GM18861 (cell line): ENCODE results near the gene SLC43A1.
A peak's percentile ranks its signal among the peaks of the same experiment; 100 is the strongest.
"Not testable (repeated sequence)": the region's sequence is repeated elsewhere in the genome, so short reads cannot be mapped to it uniquely, and the experiment has no call there.

ENCODE experiments used
- ATAC-seq: cut with Tn5 transposase; IDR thresholded peaks from one replicate; pipeline ENCODE4 v1.9.1; 2021; ENCODE audit not compliant: unreplicated experiment

Gene SLC43A1

DNA sequence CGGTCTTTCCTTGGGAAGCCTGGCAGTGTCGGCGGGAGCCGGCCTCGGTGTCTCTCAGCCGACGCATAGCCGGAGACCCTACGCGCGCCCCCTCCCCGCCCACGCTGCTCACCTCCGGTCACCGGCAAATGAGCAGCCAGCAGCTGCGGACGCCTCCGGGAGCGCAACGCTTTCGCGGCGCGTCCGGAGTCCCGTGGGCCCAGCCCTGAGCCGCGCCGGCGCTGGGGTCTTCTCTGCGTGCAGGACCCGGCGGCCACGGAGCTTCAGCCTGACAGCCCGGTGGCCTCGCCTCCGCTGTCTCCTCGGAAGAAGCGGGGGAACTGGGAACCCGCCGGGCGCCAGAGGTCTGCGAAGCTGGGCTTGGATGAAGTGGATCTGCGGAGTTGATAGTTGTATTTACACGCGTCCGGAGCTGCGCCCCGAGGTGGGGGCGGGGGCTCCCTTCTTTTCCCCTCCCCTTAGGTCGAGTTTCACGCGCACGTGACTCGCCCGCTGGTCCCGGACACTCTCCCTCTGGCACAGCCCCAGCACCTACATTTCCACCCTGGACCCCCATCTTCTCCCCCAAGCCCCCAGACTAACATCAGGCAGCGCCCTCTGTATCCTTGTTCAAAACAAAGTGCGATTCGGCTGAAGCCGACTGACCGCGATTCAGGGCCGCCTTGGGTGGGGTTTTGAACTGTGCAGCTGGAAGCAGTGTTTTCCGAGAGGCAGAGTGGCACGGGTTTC, at the start of gene SLC43A1:
Gene SLC43A1, minus strand, starts transcription at position 371 of the 729 bp plus-strand sequence. CDS start 1,591 bp downstream, outside the sequence.
- no peak for ATAC-seq

DNA sequence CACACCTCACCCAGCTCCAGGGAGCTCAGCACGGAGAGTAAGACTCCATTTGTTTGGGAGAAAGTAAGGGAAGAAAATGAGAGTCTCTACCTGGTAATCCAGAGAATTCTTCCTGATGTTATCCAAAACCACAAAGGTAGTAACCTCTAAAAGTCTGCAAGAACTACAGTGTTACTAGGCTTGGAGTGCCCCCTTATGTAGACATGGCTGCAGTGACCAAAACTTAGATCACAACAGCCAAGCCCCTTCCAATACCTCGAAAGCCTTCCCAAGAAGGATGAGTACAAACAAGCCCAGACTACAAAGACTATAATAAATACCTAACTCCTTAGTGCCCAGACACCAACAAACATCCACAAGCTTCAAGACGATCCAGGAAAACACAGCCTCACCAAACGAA, 47.1 kb upstream of the SLC43A1 start:
- ATAC-seq, result no peak

DNA sequence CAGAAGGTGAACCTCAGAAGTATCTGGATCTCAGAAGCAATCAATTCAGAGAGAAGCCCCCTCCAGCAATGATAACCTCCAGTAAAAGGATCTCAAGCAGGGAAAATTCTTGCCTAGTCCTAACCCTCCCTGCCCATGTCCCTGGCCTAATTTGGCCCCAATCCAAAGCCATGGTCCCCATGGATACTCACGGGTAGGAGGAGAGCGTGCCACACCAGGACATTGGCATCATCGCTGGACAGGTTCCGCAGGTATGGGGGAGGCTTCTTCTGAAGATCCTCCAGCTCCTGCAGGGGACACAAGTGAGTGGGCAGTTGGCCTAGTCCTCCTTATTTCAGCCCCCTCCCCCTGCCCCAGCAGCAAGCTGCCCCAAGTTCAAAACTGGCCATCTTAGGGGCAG, 44.6 kb upstream of the SLC43A1 start:
- no peak for ATAC-seq

DNA sequence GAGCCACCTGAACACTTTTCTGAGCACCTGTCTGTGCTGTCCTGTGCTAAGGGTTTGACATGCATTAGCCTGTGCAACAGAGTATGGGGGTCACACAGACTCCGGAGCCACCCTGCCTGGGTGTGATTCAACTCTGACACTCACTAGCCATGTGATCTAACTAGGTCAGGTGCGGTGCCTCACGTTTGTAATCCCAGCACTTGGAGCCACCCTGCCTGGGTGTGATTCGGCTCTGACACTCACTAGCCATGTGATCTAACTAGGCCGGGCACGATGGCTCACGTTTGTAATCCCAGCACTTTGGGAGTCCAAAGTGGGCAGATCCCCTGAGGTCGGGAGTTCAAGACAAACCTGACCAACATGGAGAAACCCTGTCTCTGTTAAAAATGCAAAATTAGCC, 40.5 kb upstream of the SLC43A1 start:
- no peak for ATAC-seq

DNA sequence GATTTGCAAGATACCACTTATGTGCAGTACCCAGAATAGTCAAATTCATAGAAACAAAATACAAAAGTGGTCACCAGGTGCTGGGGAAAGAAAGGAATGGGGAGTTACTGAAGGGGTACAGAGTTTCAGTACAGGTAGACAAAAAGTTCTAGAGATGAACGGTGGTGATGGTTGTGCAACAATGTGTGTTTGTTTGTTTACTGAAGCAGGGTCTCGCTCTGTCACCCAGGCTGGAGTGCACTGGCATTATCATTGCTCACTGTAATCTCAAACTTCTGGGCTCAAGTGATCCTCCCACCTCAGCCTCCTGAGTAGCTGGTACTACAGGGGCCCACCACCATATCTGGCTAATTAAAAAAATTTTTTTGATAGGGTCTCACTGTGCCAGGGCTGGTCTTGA, 39.9 kb upstream of the SLC43A1 start:
- no peak for ATAC-seq

DNA sequence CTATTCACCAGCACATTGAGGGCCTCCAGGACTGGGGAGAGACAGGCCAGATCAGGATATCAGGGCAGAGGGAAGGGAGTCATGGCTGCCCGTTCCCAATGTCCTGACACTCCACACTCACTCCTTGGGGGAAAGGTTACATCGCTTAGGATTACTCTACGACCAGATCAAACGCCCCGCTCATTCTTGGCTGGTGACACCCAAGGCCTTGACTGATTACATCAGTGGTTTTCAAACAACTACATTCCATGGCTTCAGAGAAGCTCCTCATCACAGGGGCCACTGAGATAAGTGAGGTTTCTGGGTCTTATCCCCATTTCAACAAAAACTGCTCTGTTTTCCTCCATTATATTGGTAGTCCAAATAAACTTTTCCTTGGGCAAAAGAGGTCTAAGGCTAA, 37.0 kb upstream of the SLC43A1 start:
- ATAC-seq, result no peak

DNA sequence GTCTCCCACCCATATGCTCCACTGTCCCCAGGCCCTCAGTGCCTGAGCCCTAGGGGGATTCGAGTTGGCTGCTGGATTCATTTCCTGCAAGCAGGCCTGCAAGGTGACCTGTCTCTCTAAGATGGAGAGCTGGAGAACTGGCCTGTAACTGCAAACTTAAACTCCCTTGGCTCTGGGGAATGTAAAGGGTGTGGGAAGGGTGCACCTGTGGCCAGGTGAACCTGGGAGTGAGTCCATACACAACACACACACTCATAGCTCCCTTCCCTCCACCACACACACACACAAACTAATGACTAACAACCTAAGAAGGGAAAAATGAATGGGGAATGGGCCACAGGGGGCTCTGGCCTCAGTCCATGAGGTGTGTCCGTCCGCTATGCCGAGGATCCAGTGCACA, 36.4 kb upstream of the SLC43A1 start:
- ATAC-seq, result no peak

DNA sequence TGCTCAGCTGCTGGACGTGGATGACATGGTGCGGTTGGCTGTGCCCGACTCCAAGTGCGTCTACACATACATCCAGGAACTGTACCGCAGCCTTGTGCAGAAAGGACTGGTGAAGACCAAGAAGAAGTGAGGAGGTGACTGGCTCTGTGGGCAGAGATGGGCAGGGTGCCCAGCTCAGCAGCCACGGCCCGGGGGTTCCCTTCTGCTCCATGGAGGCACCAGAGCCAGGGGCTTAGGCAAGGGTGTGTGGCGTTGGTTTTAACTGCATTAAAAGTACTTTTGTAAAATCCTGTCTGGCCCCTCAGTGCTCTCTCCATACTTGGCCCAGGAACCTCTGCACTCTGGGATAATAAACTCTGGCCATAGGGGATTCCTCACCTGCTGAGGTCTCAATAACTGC, 34.5 kb upstream of the SLC43A1 start:
- ATAC-seq, result no peak

DNA sequence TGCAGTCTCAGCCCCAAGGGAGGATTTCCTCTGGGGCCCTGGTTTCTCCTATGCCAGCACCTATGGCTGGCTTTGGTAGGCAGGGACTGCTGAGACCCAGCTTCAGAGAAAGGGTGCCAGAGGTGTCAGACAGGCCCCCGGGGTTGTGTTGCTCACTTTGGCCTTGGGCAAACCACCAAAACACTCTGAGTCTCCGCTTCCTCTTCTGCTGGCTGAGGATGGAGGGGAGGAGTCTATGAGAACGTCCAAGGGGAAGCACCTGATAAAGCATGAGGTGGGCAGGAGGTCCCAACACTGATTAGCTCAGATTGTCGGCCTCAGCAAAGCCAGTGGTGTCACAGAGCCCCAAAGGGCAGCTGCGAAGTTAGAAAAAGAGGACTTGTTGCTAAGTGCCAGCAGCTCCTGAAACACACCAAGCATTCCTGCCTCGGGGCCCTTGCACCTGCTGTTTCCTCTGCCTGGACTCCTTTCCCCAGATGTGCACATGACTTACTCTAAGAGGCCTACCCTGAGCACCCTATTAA, 32.4 kb upstream of the SLC43A1 start:
- ATAC-seq, result peak; percentile 89

DNA sequence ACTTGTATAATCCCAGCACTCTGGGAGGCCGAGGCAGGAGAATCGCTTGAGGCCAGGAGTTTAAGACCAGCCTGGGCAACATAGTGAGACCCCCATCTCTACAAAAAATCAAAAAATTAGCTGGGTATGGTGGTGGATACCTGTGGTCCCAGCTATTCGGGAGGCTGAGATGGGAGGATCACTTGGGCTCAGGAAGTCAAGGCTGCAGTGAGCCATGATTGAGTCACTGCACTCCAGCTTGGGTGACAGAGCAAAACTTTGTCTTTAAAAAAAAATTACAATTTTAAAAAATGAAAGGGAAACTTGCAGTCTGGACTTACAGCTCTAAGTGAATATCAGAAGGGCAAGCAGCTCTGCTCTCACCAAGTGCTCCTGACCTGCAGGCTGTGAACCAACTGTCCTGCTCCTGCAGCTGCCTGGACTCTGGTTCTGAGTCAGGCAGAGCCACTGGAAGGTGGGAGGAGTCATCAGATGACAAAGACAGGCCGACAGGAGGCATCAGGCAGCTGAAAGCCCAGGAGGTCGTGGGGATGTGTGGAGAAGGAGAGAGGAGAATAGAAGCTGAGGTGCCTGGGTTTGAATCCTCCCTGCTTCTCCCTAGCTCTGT, 31.5 kb upstream of the SLC43A1 start:
- peak; percentile 71 for ATAC-seq

DNA sequence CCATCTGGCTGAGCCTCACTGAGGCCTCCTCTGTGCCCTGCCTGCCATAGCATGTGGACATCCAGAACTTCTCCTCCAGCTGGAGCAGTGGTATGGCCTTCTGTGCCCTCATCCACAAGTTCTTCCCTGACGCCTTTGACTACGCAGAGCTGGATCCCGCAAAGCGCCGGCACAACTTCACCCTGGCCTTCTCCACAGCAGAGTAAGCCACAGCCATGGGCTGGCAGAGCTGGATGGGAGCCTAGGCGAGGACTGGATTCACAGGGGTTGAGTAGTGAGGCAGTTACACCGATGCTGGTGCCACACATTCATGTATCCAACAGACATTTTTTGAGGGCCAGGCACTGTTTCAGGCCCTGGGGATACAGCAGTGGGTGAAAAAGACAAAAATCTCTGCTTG, 30.9 kb upstream of the SLC43A1 start:
- no peak for ATAC-seq

DNA sequence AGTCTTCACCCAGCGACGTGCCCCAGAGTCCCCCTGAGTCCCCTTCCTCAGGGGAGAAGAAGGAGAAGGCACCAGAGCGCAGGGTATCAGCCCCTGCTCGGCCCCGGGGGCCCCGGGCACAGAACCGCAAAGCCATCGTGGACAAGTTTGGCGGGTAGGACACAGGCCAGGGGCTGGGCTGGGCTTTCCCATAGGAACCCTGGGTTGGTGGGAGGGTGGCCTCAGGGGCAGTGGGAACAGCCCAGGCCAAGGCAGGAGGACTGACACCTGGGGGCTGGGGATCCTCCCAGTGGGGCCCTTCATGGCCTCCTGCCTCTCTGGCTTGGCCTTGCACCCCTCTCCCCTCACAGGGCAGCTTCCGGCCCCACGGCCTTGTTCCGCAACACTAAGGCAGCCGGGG, 30.4 kb upstream of the SLC43A1 start:
- no peak for ATAC-seq

DNA sequence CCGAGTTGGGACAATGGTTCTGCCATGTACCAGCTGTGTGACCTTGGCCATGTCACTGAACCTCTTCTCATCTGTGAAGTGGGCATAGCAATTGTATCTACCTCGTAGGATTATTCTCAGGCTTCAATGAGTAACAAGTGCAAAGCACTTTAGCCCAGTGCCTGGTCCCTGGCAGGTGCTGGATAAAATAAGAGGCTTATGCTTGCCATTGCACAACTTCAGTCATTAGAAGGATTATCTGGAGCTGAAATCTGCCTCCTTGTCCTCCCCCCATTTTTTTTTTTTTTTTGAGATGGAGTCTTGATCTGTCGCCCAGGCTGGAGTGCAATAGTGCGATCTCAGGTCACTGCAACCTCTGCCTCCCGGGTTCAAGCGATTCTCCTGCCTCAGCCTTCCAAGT, 29.1 kb upstream of the SLC43A1 start:
- no peak for ATAC-seq

DNA sequence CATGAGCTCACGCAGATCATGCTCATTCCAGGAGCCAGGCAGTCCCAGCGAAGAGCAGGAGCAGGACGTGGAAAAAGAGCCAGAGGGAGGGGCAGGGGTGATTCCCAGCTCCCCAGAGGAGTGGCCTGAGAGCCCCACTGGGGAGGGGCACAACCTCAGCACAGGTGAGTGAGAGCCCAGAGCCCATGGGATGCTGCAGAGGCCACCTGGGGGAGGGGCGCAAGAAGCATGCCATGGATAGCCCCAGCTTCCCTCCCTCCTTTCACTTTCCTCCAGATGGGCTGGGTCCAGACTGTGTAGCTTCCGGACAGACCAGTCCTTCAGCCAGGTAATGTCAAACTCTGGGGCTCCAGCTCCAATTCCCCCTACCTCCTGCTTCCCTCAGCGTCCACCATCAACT, 28.1 kb upstream of the SLC43A1 start:
- ATAC-seq, result no peak

DNA sequence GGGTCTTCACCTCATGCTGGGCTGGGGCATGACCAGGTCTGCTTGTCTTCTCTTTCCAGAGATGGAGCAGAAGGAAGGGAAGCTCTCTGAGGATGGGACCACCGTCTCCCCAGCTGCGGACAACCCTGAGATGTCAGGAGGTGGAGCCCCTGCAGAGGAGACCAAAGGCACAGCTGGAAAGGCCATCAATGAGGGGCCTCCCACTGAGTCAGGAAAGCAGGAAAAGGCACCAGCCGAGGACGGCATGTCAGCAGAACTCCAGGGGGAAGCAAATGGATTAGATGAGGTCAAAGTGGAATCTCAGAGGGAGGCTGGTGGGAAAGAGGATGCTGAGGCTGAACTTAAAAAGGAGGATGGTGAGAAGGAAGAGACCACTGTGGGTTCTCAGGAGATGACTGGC, 27.1 kb upstream of the SLC43A1 start:
- no peak for ATAC-seq

DNA sequence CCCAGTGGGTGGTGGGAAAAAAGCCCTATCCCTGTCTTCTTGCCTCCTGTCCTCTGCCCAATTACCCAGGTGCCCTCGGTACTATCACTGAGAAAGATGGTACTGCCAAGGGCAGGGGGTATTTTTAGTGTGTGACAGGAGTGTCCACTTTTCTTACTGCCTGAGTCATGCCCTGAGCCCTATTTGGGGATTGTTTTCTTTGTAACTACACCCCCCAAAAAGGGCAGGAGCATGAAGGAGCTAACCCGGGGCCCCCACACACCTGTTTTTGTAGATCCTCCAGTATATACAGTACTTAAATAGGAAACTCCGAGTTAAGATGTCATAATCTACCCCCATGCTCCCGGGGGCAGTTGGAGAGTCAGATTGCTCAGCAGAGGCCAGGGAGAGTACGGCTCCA, 25.7 kb upstream of the SLC43A1 start:
- no peak for ATAC-seq

DNA sequence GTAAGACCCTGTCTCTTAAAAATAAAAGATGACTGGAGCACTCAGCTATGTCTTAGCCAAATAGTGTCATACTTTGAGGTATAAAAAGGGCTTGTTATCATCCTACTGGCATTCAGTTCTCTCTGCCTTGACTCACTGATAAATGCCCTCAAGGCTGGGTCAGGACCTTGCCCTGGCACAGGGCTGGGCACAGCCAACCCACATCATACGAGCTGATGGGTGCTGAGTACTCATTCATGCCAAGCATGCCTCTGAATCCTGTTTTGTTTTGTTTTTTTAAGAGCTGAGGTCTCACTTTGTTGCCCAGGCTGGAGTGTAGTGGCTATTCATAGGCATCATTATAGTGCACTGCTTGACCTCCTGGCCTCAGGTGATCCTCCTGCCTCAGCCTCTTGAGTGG, 23.8 kb upstream of the SLC43A1 start:
- no peak for ATAC-seq

DNA sequence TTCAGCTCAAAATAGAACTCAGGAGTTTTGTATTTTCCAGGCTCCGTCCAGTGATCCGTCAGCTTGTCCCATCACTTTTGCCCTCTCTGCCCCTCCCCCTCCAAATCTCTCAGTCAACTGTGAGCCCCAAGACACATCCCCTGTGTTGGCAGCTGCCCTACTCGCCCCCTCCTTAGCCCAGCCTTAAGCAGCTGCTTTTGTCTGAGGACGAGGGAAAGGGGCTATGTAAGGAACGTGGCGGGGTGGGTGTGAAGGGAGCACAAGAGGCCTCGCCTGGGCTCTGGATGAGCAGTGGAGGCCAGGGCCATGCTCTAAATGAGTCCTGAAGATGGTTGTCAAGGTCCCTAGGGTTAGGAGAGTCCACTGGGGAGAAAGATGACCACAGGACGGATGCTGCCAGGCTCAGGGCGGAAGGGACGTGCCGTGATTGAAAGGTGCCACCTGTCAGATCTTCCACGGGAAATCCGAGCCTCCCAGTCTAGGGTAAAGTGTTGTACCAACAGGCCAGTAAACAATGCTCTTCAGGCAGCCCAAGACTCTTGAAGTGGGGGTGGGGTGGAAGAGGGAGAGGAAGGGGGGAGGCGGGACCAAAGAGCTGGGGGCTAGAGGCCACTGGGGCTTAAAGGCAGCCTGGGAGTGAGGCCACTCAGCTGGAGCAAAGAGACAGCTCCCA, 21.6 kb upstream of the SLC43A1 start, which contains the start of gene SMTNL1:
Gene SMTNL1, plus strand, starts transcription at position 649 of the 673 bp plus-strand sequence. CDS start 5,048 bp downstream, outside the sequence.
- no peak for ATAC-seq

DNA sequence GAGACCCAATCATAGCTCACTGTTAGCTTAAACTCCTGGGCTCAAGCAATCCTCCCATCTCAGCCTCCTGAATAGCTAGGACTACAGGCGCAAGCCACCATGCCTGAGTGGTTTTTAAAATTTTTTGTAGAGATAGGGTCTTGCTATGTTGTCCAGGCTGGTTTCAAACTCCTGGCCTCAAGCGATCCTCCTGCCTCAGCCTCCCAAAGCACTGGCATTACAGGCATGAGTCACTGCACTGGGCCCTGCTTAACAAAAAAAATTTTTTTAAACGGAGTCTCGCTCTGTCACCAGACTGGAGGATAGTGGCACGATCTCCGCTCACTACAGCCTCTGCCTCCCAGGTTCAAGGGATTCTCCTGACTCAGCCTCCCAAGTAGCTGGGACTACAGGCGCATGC, 18.9 kb upstream of the SLC43A1 start:
- not testable (repeated sequence) for ATAC-seq

DNA sequence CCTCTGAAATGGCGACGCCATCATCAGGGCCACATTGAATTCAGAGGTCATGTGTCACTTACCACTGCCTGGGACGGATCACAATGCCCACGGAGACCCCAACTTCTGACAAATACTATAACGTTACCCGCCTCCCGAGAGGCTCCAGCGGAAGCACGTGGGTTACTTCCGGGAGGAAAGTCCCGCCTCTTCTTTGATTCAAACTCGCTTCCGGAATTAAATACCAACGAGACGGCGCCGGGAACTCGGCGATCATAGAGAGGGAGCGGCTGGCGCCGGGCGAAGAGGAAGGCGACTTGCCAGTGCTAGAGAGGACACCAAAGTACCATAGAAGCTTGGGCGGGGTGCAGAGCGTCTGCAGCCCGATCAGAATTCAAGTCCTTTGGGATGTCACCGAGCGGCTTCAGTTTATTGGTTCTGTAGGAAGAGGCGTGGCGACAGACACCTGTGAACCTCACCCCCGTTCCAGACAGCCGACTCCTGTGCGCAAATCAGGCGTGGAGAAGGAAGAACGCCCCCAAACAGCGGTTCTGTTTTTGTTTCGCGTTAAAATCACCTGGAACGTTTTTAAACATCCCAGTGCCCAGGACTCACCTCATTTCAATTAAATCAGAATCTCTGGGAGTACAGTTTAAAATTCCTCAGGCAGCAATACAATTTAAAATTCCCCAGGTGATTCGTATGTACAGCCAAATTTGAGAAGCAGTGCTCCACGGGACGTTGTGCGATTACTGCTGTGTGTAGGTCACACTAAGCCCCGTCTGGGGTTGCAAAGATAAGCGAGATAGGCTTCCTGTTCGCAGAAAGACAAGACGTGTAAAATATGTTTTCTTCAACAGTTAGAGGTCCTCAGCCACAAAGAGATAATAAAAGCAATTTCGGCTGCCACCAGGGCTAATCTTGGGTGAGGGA, 15.3 kb upstream of the SLC43A1 start, which contains the start of gene TIMM10:
Gene TIMM10, minus strand, starts transcription at position 159 of the 912 bp plus-strand sequence. CDS start 565 bp downstream, outside the sequence.
- peak; percentile 98 for ATAC-seq

DNA sequence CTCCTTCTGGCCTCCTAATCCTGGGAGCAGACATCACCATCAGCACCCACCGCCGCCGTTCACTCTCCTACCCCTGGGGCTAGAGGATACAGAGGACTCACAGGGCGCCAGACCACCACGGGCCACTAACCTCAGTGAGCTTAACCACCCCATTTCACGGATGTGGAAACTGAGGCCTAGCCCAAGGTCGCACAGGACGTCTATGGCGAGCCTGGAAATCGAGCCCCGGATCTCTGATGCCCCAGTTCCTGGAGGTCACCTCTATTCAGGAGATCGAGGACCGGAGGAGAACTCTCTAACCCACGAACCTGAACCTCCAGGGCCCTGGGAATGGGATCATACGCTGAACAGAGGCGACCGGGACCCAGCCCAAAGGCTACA, 14.7 kb upstream of the SLC43A1 start:
- ATAC-seq, result no peak
